PFSK-1 (cell line): ENCODE data around the gene TTC21A.

Experiments used
- POLR2AphosphoS5 ChIP-seq: IDR thresholded peaks from 2 replicates; pipeline ENCODE4 v1.6.1; 2012; ENCODE audit warnings: low read depth, mild to moderate bottlenecking, control low read depth, low read length, moderate library complexity
- SIN3A ChIP-seq: IDR thresholded peaks from 2 replicates; pipeline ENCODE4 v1.6.1; 2012; ENCODE audit warnings: mild to moderate bottlenecking, low read length, moderate library complexity, borderline replicate concordance; ENCODE audit not compliant: insufficient read depth
- TAF1 ChIP-seq: IDR thresholded peaks from 2 replicates; pipeline ENCODE4 v1.6.1; 2012; ENCODE audit warnings: low read length, control low read depth, borderline replicate concordance; ENCODE audit not compliant: insufficient read depth

DNA sequence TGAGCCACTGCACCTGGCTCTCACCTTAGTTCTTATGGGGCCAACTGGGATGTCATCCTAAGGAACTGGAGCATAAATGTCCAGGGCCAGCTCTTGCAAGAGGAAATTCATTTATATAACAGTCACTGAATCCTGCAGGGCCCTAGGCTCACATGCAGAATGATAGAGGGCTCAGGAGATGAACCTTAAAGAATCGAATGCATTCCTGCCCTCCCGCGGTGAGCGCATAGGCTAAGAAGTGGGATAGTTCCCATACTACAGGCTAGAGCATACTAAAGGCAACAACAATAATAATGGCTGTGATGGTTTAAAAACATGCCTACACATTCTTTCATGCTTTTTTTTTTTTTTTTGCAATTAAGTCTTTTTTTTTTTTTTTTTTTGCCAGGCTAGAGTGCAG is 63.0 kb downstream of the TTC21A start:
- TF ChIP-seq TAF1 (no peak), POLR2AphosphoS5 (no peak), SIN3A (no peak)
